Measurements from ENCODE around the gene PRKCZ.

The PRKCZ gene

DNA sequence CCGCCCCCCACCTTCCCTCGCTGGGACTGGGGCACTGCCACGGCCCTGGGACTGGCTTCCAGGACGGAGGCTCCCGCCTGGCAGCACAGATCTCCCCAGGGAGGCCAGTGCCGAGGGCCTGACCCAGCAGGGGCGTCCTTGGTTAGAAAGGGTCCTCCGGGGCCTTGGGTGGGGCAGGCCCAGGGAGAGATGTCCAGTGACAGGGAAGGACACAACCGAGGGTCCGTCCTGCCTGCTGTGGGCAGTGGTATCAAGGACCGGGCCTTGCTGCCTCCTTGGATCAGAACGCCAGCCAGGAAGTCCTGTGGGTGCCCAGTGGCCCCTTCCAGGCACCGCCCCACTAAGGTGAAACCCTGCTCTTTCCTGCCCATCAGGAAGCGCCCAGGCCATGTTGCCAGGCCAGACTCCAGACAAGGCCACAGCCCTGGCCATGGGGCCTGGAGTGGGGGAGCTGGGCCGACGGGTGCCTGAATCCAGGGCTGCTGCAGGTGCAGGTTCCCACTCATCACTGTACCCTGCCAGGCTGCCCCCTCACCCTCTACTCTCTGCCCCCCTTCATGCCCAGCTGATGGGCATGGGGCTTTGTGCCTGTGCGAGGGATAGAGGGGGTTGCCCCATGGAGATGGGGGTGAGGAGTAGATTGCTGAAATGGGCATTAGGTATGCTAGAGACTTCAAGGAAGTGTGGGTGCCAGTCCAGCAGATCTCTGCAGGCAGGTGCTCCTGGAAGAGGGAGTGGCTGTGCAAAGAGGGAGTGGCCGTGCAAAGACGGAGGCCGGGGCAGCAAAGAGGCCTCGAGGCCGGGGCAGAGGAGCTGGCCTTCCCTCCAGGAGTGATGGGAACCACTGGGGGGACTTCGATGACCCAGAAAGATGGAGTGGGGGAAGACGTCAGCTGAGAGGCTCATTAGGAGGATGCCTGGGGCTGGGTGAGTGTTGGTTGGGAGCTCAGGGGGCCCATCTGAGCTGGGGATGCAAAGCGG lies 2.2 kb upstream of the PRKCZ start:
- TF ChIP-seq CTCF (IDR thresholded peaks at IDR 0.05), result no peak
- intact Hi-C loops (cut with DNase I; ENCODE audit: low total_unique reads), result no loop called here
- H3K27ac ChIP-seq, result no peak overlapping the region

GRCh38 chr1:2049225-2049717 lies 940 bp upstream of the PRKCZ start:
- H3K4me1 ChIP-seq, result peaks cover 0 to 28% (median 19%) of the 10 kb centered on the region in 4 donors
- DNase-seq, result no peak
- no peaks in the 10 kb centered on the region for H3K36me3 ChIP-seq
- H3K27me3 ChIP-seq, result peaks cover 0 to 94% of the 10 kb centered on the region in 2 donors
- no peaks in the 10 kb centered on the region for H3K9me3 ChIP-seq
- no peak for TF ChIP-seq CTCF (IDR thresholded peaks at IDR 0.05)
- intact Hi-C loops (cut with DNase I; ENCODE audit: low total_unique reads), result no loop called here
- H3K27ac ChIP-seq, result no peak overlapping the region
- H3K4me3 ChIP-seq, result peak overlapping the region in 1 of 2 donors; percentile 54

More for the DNA sequence above, 2.2 kb upstream of the PRKCZ start:
- no peak for DNase-seq
- Histone ChIP-seq H3K36me3 (no peaks in the 10 kb centered on the region), H3K4me1 (peaks cover 0 to 28% (median 19%) of the 10 kb centered on the region in 4 donors), H3K27me3 (peaks cover 0 to 100% of the 10 kb centered on the region in 2 donors), H3K4me3 (no peak overlapping the region), H3K9me3 (no peaks in the 10 kb centered on the region)

- intact Hi-C loops (cut with DNase I; ENCODE audit: low total_unique reads), result no loop called here
- H3K36me3 ChIP-seq, result no peaks in the 10 kb centered on the region
- H3K9me3 ChIP-seq, result no peaks in the 10 kb centered on the region
- H3K4me3 ChIP-seq, result peak overlapping the region; percentile 35 to 54
- H3K27ac ChIP-seq, result no peak overlapping the region
- TF ChIP-seq CTCF (IDR thresholded peaks at IDR 0.05), result no peak
- H3K27me3 ChIP-seq, result peaks cover 0 to 82% of the 10 kb centered on the region in 2 donors
- H3K4me1 ChIP-seq, result peaks cover 0 to 19% (median 12%) of the 10 kb centered on the region in 4 donors
- DNase-seq, result no peak
Observed at GRCh38 chr1:2050461-2050792, 216 bp downstream of the PRKCZ start.

- peaks cover 0 to 81% of the 10 kb centered on the region in 2 donors for H3K27me3 ChIP-seq
- intact Hi-C loops (cut with DNase I; ENCODE audit: low total_unique reads), result no loop called here
- no peak for TF ChIP-seq CTCF (IDR thresholded peaks at IDR 0.05)
- H3K27ac ChIP-seq, result no peak overlapping the region
- H3K9me3 ChIP-seq, result no peaks in the 10 kb centered on the region
- H3K4me3 ChIP-seq, result peak overlapping the region; percentile 35 to 54
- peaks cover 0 to 4% (median 0%) of the 10 kb centered on the region in 3 donors for H3K36me3 ChIP-seq
- no peak for DNase-seq
- H3K4me1 ChIP-seq, result peaks cover 0 to 19% (median 12%) of the 10 kb centered on the region in 4 donors
Observed at GRCh38 chr1:2050793-2051682, 827 bp downstream of the PRKCZ start.

DNA sequence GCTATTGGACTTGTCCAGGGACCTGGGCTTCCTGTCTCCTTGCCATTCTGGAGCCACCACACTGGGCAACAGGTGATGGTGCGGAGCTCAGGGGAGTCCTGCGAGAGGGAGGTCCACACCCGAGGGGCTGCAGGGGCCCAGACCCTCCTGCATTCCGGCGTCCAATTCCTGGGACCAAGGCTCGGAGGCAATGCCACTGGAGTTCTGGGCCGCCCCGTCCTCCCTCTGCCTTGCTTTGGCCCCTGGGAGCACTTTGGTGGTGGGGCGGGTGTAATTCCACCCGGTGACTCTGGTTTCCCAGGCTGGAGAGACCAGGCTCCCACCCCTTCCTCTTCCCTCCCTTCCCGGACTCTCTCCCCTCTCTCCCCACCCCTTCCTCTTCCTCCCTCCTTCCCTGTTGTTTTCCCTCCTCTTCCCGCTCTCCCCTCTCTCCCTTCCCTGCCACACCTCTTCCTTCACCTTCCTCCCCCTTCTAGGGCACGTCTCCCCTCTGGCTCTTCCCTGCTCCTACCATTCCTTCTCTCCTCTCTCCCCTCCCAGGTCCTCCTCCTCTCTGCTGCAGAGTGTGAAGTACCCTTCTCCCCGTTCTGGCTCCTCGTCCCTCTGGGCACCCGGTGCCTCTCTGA lies 2.0 kb downstream of the PRKCZ start:
- peaks cover 0 to 19% (median 12%) of the 10 kb centered on the region in 4 donors for H3K4me1 ChIP-seq
- H3K9me3 ChIP-seq, result no peaks in the 10 kb centered on the region
- H3K27me3 ChIP-seq, result peaks cover 0 to 69% of the 10 kb centered on the region in 2 donors
- H3K27ac ChIP-seq, result no peak overlapping the region
- no peak overlapping the region for H3K4me3 ChIP-seq
- intact Hi-C loops (cut with DNase I; ENCODE audit: low total_unique reads), result no loop called here
- no peak for TF ChIP-seq CTCF (IDR thresholded peaks at IDR 0.05)
- H3K36me3 ChIP-seq, result peaks cover 0 to 7% (median 0%) of the 10 kb centered on the region in 3 donors
- no peak for DNase-seq
